Gastrocnemius medialis (tissue), 4 donors: ENCODE results near the gene THSD7A. TPM values are rescaled to one million over a fixed set of nuclear protein-coding genes. Genes with fewer than 3 reads are reported as not detected.

Source experiments
- ATAC-seq, 2 donors: fragments of 150-250 bp; one replicate each; pipeline ENCODE4 v1.9.1; 2016
- DNase-seq, 2 donors: peaks; one replicate each; pipeline ENCODE4 v3.0.0-alpha.2; 2019
- H3K27ac ChIP-seq, 4 donors: fragments of 200-600 bp; sonication (generic); 1 replicate in 1 of 4; 2 replicates in 3 of 4; pipeline ENCODE4 v1.5.1; 2016 to 2018; ENCODE audit warnings: mild to moderate bottlenecking in 2 of 4, moderate library complexity in 1 of 4
- H3K27me3 ChIP-seq, 3 donors: fragments of 200-600 bp; sonication (generic) in 2 of 3; 1 replicate in 1 of 3; 2 replicates in 2 of 3; pipeline versions ENCODE4 v1.5.1 to v1.6.0; 2016 to 2019; ENCODE audit warnings: mild to moderate bottlenecking in 1 of 3, moderate library complexity in 1 of 3
- H3K36me3 ChIP-seq, 2 donors: fragments of 200-600 bp; sonication (generic) in 1 of 2; one replicate each; pipeline ENCODE4 v1.5.1; 2017 to 2018
- H3K4me1 ChIP-seq, 2 donors: fragments of 200-600 bp; sonication (generic) in 1 of 2; one replicate each; pipeline ENCODE4 v1.5.1; 2016 to 2017; ENCODE audit warnings: mild to moderate bottlenecking in 2 of 2
- H3K4me3 ChIP-seq, 4 donors: fragments of 200-600 bp; sonication (generic) in 3 of 4; 1 replicate in 1 of 4; 2 replicates in 3 of 4; pipeline ENCODE4 v1.5.1; 2016 to 2019; ENCODE audit warnings: mild to moderate bottlenecking in 2 of 4
- H3K9me3 ChIP-seq, 3 donors: fragments of 200-600 bp; sonication (generic) in 2 of 3; 1 replicate in 1 of 3; 2 replicates in 2 of 3; pipeline ENCODE4 v1.5.1; 2016 to 2019
- CTCF ChIP-seq, 5 experiments: fragments of 450-650 bp in 3 of 5; fragments of 200-600 bp in 2 of 5; sonication (generic) in 2 of 5; IDR thresholded peaks in 4 of 5; conservative IDR thresholded peaks in 1 of 5; 1 replicate in 4 of 5; 2 replicates in 1 of 5; pipeline ENCODE4 v1.5.1; 2016 to 2019; ENCODE audit warnings: antibody characterized with exemption in 5 of 5, mild to moderate bottlenecking in 3 of 5, moderate library complexity in 3 of 5
- POLR2A ChIP-seq, 2 donors: fragments of 450-650 bp; IDR thresholded peaks; one replicate each; pipeline ENCODE4 v1.6.1; 2017; ENCODE audit warnings: antibody characterized with exemption in 2 of 2, mild to moderate bottlenecking in 2 of 2, moderate library complexity in 2 of 2
- in situ Hi-C, 4 donors: fragments of 200-750 bp; cut with MboI; loops; one replicate each; pipeline versions ENCODE4 v1.15.0 to v1.8.0; 2017; ENCODE audit warnings: low sequenced_read_pairs in 4 of 4
- intact Hi-C: fragments of 100-400 bp; cut with DNase I; formaldehyde crosslinking; loops from one replicate; pipeline ENCODE4 v1.15.1; 2023; ENCODE audit warnings: low total_unique reads
- total RNA-seq, 4 donors: library from RNA; depleted of rRNA; stranded (reverse); fragments of >200 nt; gene quantifications; one replicate each; pipeline versions ENCODE4 v1.1.0 to v1.2.3, GENCODE V29; 2016

THSD7A gene
- total RNA-seq, 4 donors from 2014 or later, result 0.36 to 0.78 (median 0.66) TPM

GRCh38 chr7:11507929-11508328, 324.1 kb downstream of the THSD7A start:
- no peak for DNase-seq
- no peak overlapping the region for H3K4me3 ChIP-seq
- TF ChIP-seq POLR2A (IDR thresholded peaks at IDR 0.05) (no peak), CTCF (IDR thresholded peaks at IDR 0.05 in 4 of 5, conservative IDR thresholded peaks at IDR 0.05 in 1 of 5) (no peak)
- H3K9me3 ChIP-seq, result no peaks in the 10 kb centered on the region
- in situ Hi-C loops (no loop called here), intact Hi-C loops (no loop called here)
- ATAC-seq, result no peak
- no peaks in the 10 kb centered on the region for H3K4me1 ChIP-seq
- H3K27ac ChIP-seq, result no peak overlapping the region
- no peaks in the 10 kb centered on the region for H3K27me3 ChIP-seq
- no peaks in the 10 kb centered on the region for H3K36me3 ChIP-seq

GRCh38 chr7:11506417-11506816, 325.6 kb downstream of the THSD7A start:
- H3K4me1 ChIP-seq, result no peaks in the 10 kb centered on the region
- in situ Hi-C loops, result no loop called here
- intact Hi-C loops, result no loop called here
- DNase-seq (no peak), ATAC-seq (no peak)
- H3K27ac ChIP-seq, result no peak overlapping the region
- no peak for TF ChIP-seq CTCF (IDR thresholded peaks at IDR 0.05 in 4 of 5, conservative IDR thresholded peaks at IDR 0.05 in 1 of 5)
- TF ChIP-seq POLR2A (IDR thresholded peaks at IDR 0.05), result no peak
- H3K27me3 ChIP-seq, result no peaks in the 10 kb centered on the region
- no peaks in the 10 kb centered on the region for H3K9me3 ChIP-seq
- no peaks in the 10 kb centered on the region for H3K36me3 ChIP-seq
- no peak overlapping the region for H3K4me3 ChIP-seq

DNA sequence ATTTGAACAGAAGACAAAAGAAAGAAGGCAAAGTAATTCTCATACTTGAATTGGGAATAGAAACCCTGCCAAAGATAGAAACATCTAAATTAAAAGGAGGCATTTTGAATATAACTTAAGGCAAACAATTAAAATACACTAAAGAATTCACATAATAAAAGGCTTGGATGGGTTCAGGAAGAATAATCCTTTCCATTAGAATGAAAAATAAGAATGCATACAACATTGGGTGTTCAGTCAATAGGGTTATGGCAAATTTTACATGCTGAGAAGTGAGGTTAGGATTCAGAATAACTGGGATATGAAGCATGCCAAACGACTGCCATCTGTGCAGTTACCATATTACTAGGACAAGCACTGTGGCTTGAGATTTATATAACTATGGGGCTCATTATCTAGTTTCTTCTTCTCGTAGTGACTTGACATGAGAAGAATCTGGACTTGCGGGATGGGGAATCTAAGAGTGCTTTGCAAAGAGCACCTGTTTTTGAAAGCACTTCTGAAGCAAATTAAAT, 326.5 kb downstream of the THSD7A start:
- DNase-seq (no peak), ATAC-seq (no peak)
- H3K4me1 ChIP-seq, result no peaks in the 10 kb centered on the region
- in situ Hi-C loops (no loop called here), intact Hi-C loops (no loop called here)
- no peak overlapping the region for H3K4me3 ChIP-seq
- H3K36me3 ChIP-seq, result no peaks in the 10 kb centered on the region
- H3K27me3 ChIP-seq, result no peaks in the 10 kb centered on the region
- H3K27ac ChIP-seq, result no peak overlapping the region
- no peak for TF ChIP-seq CTCF (IDR thresholded peaks at IDR 0.05 in 4 of 5, conservative IDR thresholded peaks at IDR 0.05 in 1 of 5)
- TF ChIP-seq POLR2A (IDR thresholded peaks at IDR 0.05), result no peak
- no peaks in the 10 kb centered on the region for H3K9me3 ChIP-seq

DNA sequence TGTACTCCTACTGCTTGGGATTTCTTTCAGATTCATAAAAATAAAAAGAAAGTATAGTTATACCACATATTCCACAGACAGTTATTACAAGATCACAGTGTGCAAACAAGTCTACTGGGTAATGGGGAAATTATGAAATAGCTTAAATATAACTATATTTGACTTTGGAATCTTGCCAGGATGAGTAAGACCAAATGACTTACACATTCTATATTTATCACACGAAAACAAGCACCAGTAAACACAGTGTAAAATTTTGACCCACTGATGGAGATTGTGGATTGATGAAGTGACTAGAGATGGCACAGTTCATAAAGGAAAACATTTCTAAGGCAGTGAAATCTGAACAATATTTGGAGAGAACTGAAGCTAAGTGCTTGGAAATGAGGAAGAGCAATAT, 339.7 kb downstream of the THSD7A start:
- DNase-seq (no peak), ATAC-seq (no peak)
- in situ Hi-C loops, result no loop called here
- Histone ChIP-seq H3K36me3 (no peaks in the 10 kb centered on the region), H3K27me3 (no peaks in the 10 kb centered on the region), H3K4me3 (no peak overlapping the region), H3K27ac (no peak overlapping the region), H3K9me3 (no peaks in the 10 kb centered on the region), H3K4me1 (no peaks in the 10 kb centered on the region)
- intact Hi-C loops, result no loop called here
- no peak for TF ChIP-seq POLR2A (IDR thresholded peaks at IDR 0.05)
- TF ChIP-seq CTCF (IDR thresholded peaks at IDR 0.05 in 4 of 5, conservative IDR thresholded peaks at IDR 0.05 in 1 of 5), result no peak

- TF ChIP-seq POLR2A (IDR thresholded peaks at IDR 0.05) (no peak), CTCF (IDR thresholded peaks at IDR 0.05 in 4 of 5, conservative IDR thresholded peaks at IDR 0.05 in 1 of 5) (no peak)
- in situ Hi-C loops, result no loop called here
- Histone ChIP-seq H3K9me3 (no peaks in the 10 kb centered on the region), H3K36me3 (no peaks in the 10 kb centered on the region), H3K27me3 (no peaks in the 10 kb centered on the region), H3K27ac (no peak overlapping the region), H3K4me1 (no peaks in the 10 kb centered on the region), H3K4me3 (no peak overlapping the region)
- ATAC-seq (no peak), DNase-seq (no peak)
- intact Hi-C loops, result no loop called here
These were observed 340.2 kb downstream of the THSD7A start for GRCh38 chr7:11491811-11492210.
